K562 (cell line): ENCODE data around the gene TMOD3.

ENCODE experiments used
- KAT8 ChIP-seq: fragments of 450-650 bp; IDR thresholded peaks from 2 replicates; pipeline ENCODE4 v1.6.1; 2016; ENCODE audit warnings: low read depth, mild to moderate bottlenecking
- NFIX ChIP-seq: fragments of 250-450 bp; sonication (Bioruptor Pico); IDR thresholded peaks from 2 replicates; pipeline ENCODE4 v1.4.0; 2020; ENCODE audit warnings: low read depth, mild to moderate bottlenecking, moderate library complexity
- SOX6 ChIP-seq: fragments of 450-650 bp; IDR thresholded peaks from 2 replicates; pipeline ENCODE4 v1.6.1; 2014; ENCODE audit warnings: mild to moderate bottlenecking
- ZNF77 ChIP-seq: fragments of 250-450 bp; sonication (Bioruptor Pico); IDR thresholded peaks from 2 replicates; pipeline ENCODE4 v1.5.0; 2020

DNA sequence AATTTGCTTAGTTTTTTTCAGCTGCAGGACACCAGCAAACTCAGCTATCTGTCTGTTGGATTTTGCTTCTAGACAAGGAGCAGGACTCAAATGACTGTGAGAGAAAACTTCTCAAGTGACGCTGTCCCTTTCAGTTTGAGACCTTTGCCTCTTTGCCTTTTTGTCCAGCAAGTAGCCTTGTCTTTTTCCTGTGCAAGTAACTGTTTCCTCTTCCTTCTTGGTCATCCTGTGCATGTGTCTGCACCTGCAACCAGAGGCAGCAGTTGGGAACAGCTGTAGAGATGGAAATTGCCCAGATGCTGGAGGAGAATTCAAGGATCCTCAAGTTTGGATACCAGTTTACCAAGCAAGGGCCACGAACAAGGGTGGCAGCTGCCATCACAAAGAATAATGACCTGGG lies 23.3 kb upstream of the TMOD3 start:
- no peak for TF ChIP-seq KAT8
- TF ChIP-seq SOX6 = no peak
- no peak for TF ChIP-seq NFIX (CRISPR knock-in tag)
- no peak for TF ChIP-seq ZNF77
